ENCODE measurements around the gene ATP8A2. TPM values are rescaled to one million over a fixed set of nuclear protein-coding genes. Genes with fewer than 3 reads are reported as not detected.

ATP8A2 gene
- polyA plus RNA-seq, 3 donors, result not detected

DNA sequence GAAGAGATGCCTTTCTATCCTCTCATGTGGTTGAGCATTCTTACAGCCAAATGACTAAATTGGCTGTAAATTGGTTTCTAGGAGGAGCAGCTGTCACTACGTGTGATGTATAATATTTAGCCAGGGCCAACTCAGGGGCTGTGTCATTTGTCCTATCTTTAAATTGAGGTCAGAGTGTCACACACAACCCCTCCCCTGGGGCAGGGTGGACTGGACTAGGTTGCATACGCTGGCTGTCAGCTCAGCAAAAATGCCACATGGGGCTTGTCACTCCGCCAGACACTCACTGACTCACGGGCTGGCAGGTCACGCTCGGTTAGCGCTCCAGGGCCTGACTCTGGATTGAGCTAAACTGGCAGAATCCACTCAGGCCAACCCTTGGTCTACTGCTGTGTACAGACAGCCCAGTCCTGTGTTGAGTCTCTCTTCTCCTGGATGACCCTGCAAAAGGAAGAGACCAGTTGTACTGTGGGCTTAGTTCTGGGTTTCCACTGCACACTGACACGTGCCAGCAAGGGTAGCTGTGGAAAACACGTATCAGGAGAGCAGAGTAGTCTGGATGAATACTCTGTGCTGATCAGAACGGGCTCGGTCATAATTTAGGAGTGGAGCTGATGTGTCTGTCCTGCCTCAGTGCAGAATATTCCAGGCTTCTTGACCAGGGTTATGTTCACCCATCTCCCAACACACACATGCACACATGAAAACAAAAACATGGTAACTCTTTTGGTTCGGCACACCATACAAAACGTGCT is 650.9 kb downstream of the ATP8A2 start:
- Histone ChIP-seq H3K9ac (ENCODE audit: insufficient read depth, low read length, poor library complexity, severe bottlenecking) (no peak overlapping the region), H3K27me3 (ENCODE audit: control insufficient read depth in 2 of 2, insufficient read depth in 2 of 2, low read length in 2 of 2) (no peaks in the 10 kb centered on the region), H3K4me1 (ENCODE audit: control insufficient read depth in 1 of 2, insufficient read depth in 2 of 2, low read length in 2 of 2) (no peaks in the 10 kb centered on the region), H4K20me1 (ENCODE audit: insufficient read depth, low read length) (no peaks in the 10 kb centered on the region), H3K79me2 (ENCODE audit: insufficient read depth, low read length) (no peaks in the 10 kb centered on the region), H3K4me2 (replicated peaks; ENCODE audit: extremely low read depth, low read length, poor library complexity, severe bottlenecking) (no peak overlapping the region), H3K9me3 (replicated peaks in 1 of 2; ENCODE audit: control insufficient read depth in 1 of 2, insufficient read depth in 1 of 2, low read length in 2 of 2) (no peaks in the 10 kb centered on the region), H3K4me3 (replicated peaks in 1 of 3; ENCODE audit: low read depth in 2 of 3, low read length in 3 of 3) (no peak overlapping the region), H3K27ac (ENCODE audit: low read depth in 1 of 2, low read length in 2 of 2) (no peak overlapping the region), H3K36me3 (replicated peaks in 1 of 2; ENCODE audit: control insufficient read depth in 1 of 2, insufficient read depth in 2 of 2, low read length in 2 of 2) (no peaks in the 10 kb centered on the region), H2AFZ (ENCODE audit: insufficient read depth, low read depth, low read length, poor library complexity, severe bottlenecking) (no peak overlapping the region)
- no peak overlapping the region for H3K4me3 Mint-ChIP-seq
- H3K9me3 Mint-ChIP-seq, result peaks cover 0 to 3% (median 0%) of the 10 kb centered on the region in 7 donors
- no peaks in the 10 kb centered on the region for H3K36me3 Mint-ChIP-seq
- H3K27me3 Mint-ChIP-seq (ENCODE audit: low read depth in 3 of 3), result peaks cover 3 to 11% (median 4%) of the 10 kb centered on the region in 3 donors
- no peak overlapping the region for H3K27ac Mint-ChIP-seq
- intact Hi-C loops (cut with micrococcal nuclease), result no loop called here
- no peaks in the 10 kb centered on the region for H3K4me1 Mint-ChIP-seq
- WGBS (ENCODE audit: insufficient coverage), result 91% methylated on average over 8 of the region's 13 CpGs
- DNase-seq, result no peak
- TF ChIP-seq, protein P1, sequence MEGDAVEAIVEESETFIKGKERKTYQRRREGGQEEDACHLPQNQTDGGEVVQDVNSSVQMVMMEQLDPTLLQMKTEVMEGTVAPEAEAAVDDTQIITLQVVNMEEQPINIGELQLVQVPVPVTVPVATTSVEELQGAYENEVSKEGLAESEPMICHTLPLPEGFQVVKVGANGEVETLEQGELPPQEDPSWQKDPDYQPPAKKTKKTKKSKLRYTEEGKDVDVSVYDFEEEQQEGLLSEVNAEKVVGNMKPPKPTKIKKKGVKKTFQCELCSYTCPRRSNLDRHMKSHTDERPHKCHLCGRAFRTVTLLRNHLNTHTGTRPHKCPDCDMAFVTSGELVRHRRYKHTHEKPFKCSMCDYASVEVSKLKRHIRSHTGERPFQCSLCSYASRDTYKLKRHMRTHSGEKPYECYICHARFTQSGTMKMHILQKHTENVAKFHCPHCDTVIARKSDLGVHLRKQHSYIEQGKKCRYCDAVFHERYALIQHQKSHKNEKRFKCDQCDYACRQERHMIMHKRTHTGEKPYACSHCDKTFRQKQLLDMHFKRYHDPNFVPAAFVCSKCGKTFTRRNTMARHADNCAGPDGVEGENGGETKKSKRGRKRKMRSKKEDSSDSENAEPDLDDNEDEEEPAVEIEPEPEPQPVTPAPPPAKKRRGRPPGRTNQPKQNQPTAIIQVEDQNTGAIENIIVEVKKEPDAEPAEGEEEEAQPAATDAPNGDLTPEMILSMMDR (IDR thresholded peaks at IDR 0.05), result no peak

- no peak overlapping the region for H3K9ac ChIP-seq (ENCODE audit: insufficient read depth, low read length, poor library complexity, severe bottlenecking)
- no peaks in the 10 kb centered on the region for H3K79me2 ChIP-seq (ENCODE audit: insufficient read depth, low read length)
- no peak overlapping the region for H3K27ac Mint-ChIP-seq
- intact Hi-C loops (cut with micrococcal nuclease), result no loop called here
- no peaks in the 10 kb centered on the region for H3K4me1 Mint-ChIP-seq
- no peak overlapping the region for H3K4me2 ChIP-seq (replicated peaks; ENCODE audit: extremely low read depth, low read length, poor library complexity, severe bottlenecking)
- no peaks in the 10 kb centered on the region for H3K36me3 Mint-ChIP-seq
- peaks cover 0 to 11% (median 4%) of the 10 kb centered on the region in 3 donors for H3K27me3 Mint-ChIP-seq (ENCODE audit: low read depth in 3 of 3)
- no peak overlapping the region for H3K4me3 Mint-ChIP-seq
- H2AFZ ChIP-seq (ENCODE audit: insufficient read depth, low read depth, low read length, poor library complexity, severe bottlenecking), result no peak overlapping the region
- H3K4me1 ChIP-seq (ENCODE audit: control insufficient read depth in 1 of 2, insufficient read depth in 2 of 2, low read length in 2 of 2), result no peaks in the 10 kb centered on the region
- H3K9me3 ChIP-seq (replicated peaks in 1 of 2; ENCODE audit: control insufficient read depth in 1 of 2, insufficient read depth in 1 of 2, low read length in 2 of 2), result peaks cover 0 to 2% of the 10 kb centered on the region in 2 donors
- H3K27ac ChIP-seq (ENCODE audit: low read depth in 1 of 2, low read length in 2 of 2), result no peak overlapping the region
- no peak for DNase-seq
- H3K4me3 ChIP-seq (replicated peaks in 1 of 3; ENCODE audit: low read depth in 2 of 3, low read length in 3 of 3), result no peak overlapping the region
- TF ChIP-seq, protein P1 (IDR thresholded peaks at IDR 0.05), result no peak
- no peaks in the 10 kb centered on the region for H4K20me1 ChIP-seq (ENCODE audit: insufficient read depth, low read length)
- H3K36me3 ChIP-seq (replicated peaks in 1 of 2; ENCODE audit: control insufficient read depth in 1 of 2, insufficient read depth in 2 of 2, low read length in 2 of 2), result no peaks in the 10 kb centered on the region
- H3K27me3 ChIP-seq (ENCODE audit: control insufficient read depth in 2 of 2, insufficient read depth in 2 of 2, low read length in 2 of 2), result no peaks in the 10 kb centered on the region
- 92% methylated on average over 5 of the region's 9 CpGs for WGBS (ENCODE audit: insufficient coverage)
- H3K9me3 Mint-ChIP-seq, result peaks cover 0 to 3% (median 0%) of the 10 kb centered on the region in 7 donors
Measured at GRCh38 chr13:26024558-26024957, 652.8 kb downstream of the ATP8A2 start.

Data from CD14-positive monocyte (primary cell).